Spinal cord (tissue), 10 donors: ENCODE results near the gene DAB2. TPM values are rescaled to one million over a fixed set of nuclear protein-coding genes. Genes with fewer than 3 reads are reported as not detected.

Experiments
- DNase-seq, 6 donors: peaks; one replicate each; pipeline versions ENCODE4 v3.0.0 to v3.0.0-alpha.2; 2013 to 2015; ENCODE audit warnings: low spot score in 6 of 6, low read depth in 4 of 6
- H3K27ac ChIP-seq: one replicate; pipeline ENCODE4 v1.5.1; 2013; ENCODE audit warnings: low read depth, low read length, control low read depth
- H3K27me3 ChIP-seq: one replicate; pipeline ENCODE4 v1.6.1; 2013; ENCODE audit warnings: low read length; ENCODE audit not compliant: control insufficient read depth, insufficient read depth
- H3K36me3 ChIP-seq: one replicate; pipeline ENCODE4 v1.6.1; 2013; ENCODE audit warnings: low read length; ENCODE audit not compliant: control insufficient read depth, insufficient read depth
- H3K4me1 ChIP-seq: one replicate; pipeline ENCODE4 v1.6.1; 2013; ENCODE audit warnings: low read length; ENCODE audit not compliant: control insufficient read depth, insufficient read depth
- H3K4me3 ChIP-seq: one replicate; pipeline ENCODE4 v1.5.1; 2013; ENCODE audit warnings: low read depth, low read length, control low read depth
- H3K9me3 ChIP-seq: one replicate; pipeline ENCODE4 v1.6.1; 2013; ENCODE audit warnings: low read length; ENCODE audit not compliant: control insufficient read depth, insufficient read depth
- WGBS: methylation state at CpG from one replicate; pipeline ENCODE4 v1.1.5; 2013; ENCODE audit warnings: missing lambda C conversion rate; ENCODE audit not compliant: insufficient coverage; 5-methylcytosine and 5-hydroxymethylcytosine counted together
- polyA plus RNA-seq, 2 donors: library from polyadenylated mRNA; unstranded; fragments of 120-200 nt; gene quantifications; one replicate each; pipeline ENCODE4 v1.2.1, GENCODE V29; 2013; ENCODE audit not compliant: insufficient read length in 2 of 2
- total RNA-seq, 2 donors: library from RNA; depleted of rRNA in 1 of 2; stranded (reverse); fragments of 120-200 nt in 1 of 2; fragments of >200 nt in 1 of 2; gene quantifications; one replicate each; pipeline versions ENCODE4 v1.2.3 to v1.2.4, GENCODE V29; 2013 to 2014
- donor health status: healthy.

The DAB2 gene
- total and polyA plus RNA-seq, 4 donors = 21.5 to 98.7 (median 49.8) TPM

DNA sequence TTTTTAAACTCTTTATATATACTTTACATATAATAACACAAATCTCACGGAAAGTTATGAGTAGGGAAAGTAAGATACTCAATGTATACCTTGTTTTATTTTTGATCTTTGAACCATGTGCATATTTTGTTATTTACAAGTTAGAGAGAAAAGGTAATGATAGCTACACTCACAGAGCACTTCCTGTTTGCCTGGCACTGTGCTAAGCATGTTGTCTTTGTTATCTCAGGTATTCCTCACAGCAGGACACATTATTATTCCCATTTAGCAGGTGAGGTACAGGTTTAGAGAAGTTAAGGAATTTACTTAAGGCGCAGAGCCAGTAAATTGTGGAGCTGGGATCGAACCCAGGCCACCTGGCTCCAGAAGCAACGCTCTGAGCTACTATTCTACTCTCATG lies 63.5 kb downstream of the DAB2 start:
- H3K27me3 ChIP-seq = no peaks in the 10 kb centered on the region
- 93% methylated on average over 3 of the region's 4 CpGs for WGBS
- no peak overlapping the region for H3K27ac ChIP-seq
- H3K36me3 ChIP-seq = no peaks in the 10 kb centered on the region
- no peak overlapping the region for H3K4me3 ChIP-seq
- no peaks in the 10 kb centered on the region for H3K9me3 ChIP-seq
- DNase-seq = no peak
- H3K4me1 ChIP-seq = no peaks in the 10 kb centered on the region

DNA sequence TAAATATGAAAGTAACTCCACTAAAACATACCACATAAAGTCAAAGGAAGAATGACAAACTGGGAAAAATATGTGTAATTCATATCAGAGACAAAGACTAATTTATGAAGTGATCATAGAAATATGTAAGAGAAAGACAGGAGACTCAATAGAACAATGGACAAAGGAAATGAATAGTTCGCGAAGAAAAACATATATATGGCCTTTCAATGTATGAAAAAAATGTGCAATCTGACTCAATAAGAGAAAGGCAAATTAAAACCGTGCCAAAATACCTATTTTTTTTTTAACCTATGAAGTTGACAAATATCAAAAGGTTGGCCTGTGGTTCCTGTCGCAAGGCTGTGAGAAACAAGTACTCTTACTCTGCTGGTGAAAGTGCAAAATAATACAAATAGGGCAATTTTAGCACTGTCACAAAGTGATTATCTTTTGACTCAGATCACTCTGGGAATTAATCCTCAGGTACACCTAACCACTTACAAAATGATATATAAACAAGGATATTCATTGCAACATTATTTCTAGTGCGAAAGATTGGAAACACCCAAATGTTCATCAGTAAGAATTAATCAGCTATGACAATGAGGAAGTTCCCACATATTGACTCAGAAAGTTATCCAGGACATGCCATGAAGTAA lies 64.2 kb downstream of the DAB2 start:
- Histone ChIP-seq H3K4me3 (no peak overlapping the region), H3K9me3 (no peaks in the 10 kb centered on the region), H3K36me3 (no peaks in the 10 kb centered on the region), H3K27ac (no peak overlapping the region), H3K4me1 (no peaks in the 10 kb centered on the region), H3K27me3 (no peaks in the 10 kb centered on the region)
- DNase-seq = no peak
- no CpG with 5 or more reads among the region's 5 CpGs for WGBS

DNA sequence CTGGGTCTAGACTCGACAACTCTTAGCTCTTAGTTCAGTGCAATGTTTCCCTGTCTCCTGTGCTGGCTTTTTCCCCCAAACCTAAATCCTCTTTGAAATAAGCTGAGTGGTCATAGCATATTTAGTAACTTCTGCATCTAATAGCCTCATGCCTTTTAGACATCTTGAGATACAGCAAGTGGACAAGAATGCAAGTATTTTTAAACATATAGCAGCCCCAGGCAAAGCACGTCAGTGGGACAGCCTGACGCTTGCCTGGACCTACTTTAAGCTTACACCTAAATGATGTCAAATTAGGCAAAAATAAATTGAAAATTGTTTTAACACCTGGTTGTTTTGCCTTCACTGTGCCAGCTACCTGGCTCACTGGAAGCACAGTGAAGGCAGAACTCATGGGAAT lies 68.5 kb downstream of the DAB2 start:
- WGBS = no CpG with 5 or more reads among the region's 3 CpGs
- Histone ChIP-seq H3K4me3 (no peak overlapping the region), H3K9me3 (no peaks in the 10 kb centered on the region), H3K36me3 (no peaks in the 10 kb centered on the region), H3K27ac (no peak overlapping the region), H3K27me3 (no peaks in the 10 kb centered on the region), H3K4me1 (no peaks in the 10 kb centered on the region)
- no peak for DNase-seq

DNA sequence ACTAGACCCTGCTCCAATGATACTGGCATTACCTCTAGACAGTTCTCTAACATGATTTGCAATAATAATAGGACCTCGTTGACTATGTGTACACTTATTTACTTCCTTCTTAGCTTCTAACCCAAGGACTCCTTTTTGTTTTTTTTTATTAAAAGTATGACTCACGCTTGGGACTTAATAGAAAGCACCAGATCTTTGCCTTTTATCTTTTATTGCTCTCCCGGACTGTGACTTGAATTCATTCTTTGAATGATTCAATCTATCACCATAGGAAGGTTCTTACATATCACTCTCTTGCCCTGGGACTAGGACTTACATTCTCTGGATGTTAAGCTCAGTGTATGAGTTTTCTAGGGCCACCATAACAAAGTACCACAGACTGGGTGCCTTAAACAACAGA lies 69.5 kb downstream of the DAB2 start:
- H3K9me3 ChIP-seq = peaks cover 5% of the 10 kb centered on the region
- DNase-seq = no peak
- H3K4me3 ChIP-seq = no peak overlapping the region
- no peaks in the 10 kb centered on the region for H3K27me3 ChIP-seq
- H3K36me3 ChIP-seq = no peaks in the 10 kb centered on the region
- no CpG with 5 or more reads among the region's 3 CpGs for WGBS
- no peak overlapping the region for H3K27ac ChIP-seq
- no peaks in the 10 kb centered on the region for H3K4me1 ChIP-seq

DNA sequence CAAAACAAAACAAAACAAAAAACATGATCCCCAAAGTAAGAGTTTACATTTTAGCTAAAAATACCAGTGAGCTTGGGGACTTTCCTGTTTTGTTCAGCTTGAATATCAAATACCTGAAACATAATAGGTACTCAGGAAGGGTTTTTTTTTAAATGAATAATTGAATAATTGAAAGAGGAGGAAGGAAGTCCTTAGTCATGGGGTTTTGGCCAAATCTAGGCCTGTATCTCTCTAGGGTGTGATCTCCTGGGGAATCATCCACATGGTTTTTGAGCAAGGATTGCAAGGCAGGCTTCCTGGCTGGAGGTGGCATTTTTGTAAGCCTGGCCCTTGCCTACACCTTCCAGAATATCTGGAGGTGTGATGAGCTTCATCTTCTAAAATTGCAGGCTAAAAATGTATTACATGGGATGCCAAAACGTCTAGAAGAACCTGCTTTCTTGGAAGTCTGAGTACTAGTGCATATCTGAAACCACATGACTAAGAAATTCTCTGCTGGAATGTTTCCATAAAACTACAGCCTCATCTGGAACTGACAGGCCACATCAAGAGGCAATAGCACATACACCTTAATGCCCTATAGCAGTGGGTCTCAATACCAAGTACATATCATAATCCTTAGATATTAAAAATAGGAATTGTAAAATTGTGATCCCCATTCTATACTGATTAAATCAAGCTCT lies 70.9 kb downstream of the DAB2 start:
- WGBS = no CpG with 5 or more reads among the region's 1 CpG
- H3K9me3 ChIP-seq = peaks cover 5% of the 10 kb centered on the region
- no peaks in the 10 kb centered on the region for H3K36me3 ChIP-seq
- H3K4me3 ChIP-seq = no peak overlapping the region
- H3K27me3 ChIP-seq = no peaks in the 10 kb centered on the region
- no peak overlapping the region for H3K27ac ChIP-seq
- H3K4me1 ChIP-seq = no peaks in the 10 kb centered on the region
- DNase-seq = no peak

DNA sequence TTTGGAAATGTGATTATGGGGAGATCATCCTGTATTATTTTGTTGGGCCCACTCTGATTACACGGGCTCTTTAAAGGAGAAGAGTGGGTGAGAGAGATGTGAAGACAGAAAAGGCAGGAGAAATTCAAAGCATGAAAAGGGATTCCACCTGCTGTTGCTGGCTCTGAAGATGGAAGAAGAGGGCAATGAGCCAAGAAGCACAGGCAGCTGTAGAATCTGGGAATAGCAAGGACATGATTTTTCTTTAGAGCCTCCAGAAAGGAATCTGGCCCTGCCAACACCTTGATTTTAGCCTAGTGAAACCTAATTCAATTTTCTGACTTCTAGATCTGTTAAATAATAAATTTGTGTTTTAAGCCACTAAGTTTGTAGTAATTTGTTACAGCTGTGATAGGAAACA lies 71.8 kb downstream of the DAB2 start:
- Histone ChIP-seq H3K4me1 (no peaks in the 10 kb centered on the region), H3K36me3 (no peaks in the 10 kb centered on the region), H3K27me3 (no peaks in the 10 kb centered on the region), H3K9me3 (peaks cover 5% of the 10 kb centered on the region), H3K4me3 (no peak overlapping the region), H3K27ac (no peak overlapping the region)
- peak in 5 of 6 donors; percentile 4 to 65 (median 19) for DNase-seq
- WGBS = 50% methylated on average over 1 of the region's 1 CpG

DNA sequence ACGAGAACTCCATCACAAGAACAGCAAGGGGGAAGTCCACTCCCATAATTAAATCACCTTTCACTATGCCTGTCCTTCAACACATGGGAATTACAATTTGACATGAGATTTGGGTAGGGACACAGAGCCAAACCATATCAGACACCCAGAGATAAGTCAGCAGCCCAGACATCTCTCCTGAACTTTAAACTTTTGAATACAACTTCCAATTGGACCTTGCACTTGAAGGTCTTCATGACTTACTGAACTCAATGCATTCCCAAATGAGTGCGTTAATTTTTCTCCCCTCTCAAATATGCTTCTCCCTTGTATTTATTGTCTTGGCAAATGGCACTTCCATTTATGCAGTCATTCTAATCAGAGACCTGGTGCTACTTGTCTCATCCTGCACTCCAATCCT lies 72.6 kb downstream of the DAB2 start:
- H3K4me1 ChIP-seq = no peaks in the 10 kb centered on the region
- no peaks in the 10 kb centered on the region for H3K27me3 ChIP-seq
- peaks cover 5% of the 10 kb centered on the region for H3K9me3 ChIP-seq
- no peaks in the 10 kb centered on the region for H3K36me3 ChIP-seq
- H3K4me3 ChIP-seq = no peak overlapping the region
- no peak overlapping the region for H3K27ac ChIP-seq
- 100% methylated on average over 1 of the region's 2 CpGs for WGBS
- DNase-seq = no peak

DNA sequence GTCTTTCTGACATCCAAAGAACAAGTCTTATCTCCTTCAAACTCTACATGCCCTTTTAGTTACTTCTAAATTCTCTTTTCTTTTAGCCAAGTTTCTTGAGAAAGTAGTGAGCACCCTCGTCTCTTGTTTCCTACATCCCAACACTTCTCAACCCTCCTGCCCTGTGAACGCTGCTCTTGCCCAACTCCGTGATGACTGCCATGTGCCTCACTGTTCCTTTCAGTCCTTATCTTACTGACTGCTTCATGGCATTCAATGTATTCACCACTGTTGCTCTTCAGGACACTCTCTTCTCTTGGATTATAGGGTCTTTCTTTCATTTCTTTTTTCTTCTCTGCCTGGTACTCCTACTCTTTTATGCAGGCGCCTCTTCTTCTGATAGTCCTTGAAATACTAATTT lies 75.3 kb downstream of the DAB2 start:
- H3K27ac ChIP-seq = no peak overlapping the region
- 93% methylated on average over 4 of the region's 4 CpGs for WGBS
- H3K27me3 ChIP-seq = no peaks in the 10 kb centered on the region
- no peaks in the 10 kb centered on the region for H3K4me1 ChIP-seq
- no peak overlapping the region for H3K4me3 ChIP-seq
- DNase-seq = no peak
- peaks cover 5% of the 10 kb centered on the region for H3K9me3 ChIP-seq
- no peaks in the 10 kb centered on the region for H3K36me3 ChIP-seq

DNA sequence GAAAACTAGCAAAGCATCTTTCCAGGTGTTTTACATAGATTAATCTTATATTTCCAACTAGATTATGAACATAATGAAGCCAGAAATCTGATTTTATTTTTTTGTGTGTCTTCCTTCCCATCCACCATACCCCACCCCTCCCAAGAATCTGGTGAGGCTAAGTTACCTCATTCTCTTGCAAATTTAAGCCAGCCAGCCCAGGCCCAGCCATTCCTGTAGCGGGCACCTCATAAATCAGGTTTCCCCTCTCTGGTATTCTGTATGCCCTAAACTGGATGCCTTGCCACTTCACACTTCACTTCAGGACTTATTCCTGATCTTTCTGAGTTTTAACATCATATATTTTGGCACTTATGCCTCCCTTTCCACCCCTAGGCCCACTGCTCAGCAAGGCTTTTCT lies 82.3 kb downstream of the DAB2 start:
- no peaks in the 10 kb centered on the region for H3K9me3 ChIP-seq
- H3K27me3 ChIP-seq = no peaks in the 10 kb centered on the region
- no peak overlapping the region for H3K4me3 ChIP-seq
- WGBS = 100% methylated on average over 1 of the region's 1 CpG
- no peaks in the 10 kb centered on the region for H3K4me1 ChIP-seq
- no peak for DNase-seq
- no peaks in the 10 kb centered on the region for H3K36me3 ChIP-seq
- no peak overlapping the region for H3K27ac ChIP-seq

DNA sequence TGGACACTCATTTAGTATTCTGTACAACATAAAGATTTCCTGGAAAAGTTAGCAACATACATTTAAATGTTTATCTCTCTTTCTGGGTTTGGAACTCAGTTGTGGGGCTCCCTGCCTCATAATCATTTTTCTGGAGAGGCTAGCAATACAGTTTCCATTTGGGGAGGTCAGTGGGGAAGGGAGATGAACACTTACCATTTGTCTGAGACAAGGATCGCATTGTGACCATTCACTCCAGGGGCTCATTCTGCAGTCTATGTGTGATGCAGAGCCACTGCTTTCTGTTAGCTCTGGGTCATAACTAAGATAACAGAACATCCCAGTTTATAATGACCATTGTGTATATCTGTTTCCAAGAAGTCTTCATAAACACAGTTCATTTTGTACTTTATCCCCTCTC lies 82.9 kb downstream of the DAB2 start:
- Histone ChIP-seq H3K27me3 (no peaks in the 10 kb centered on the region), H3K4me3 (no peak overlapping the region), H3K9me3 (no peaks in the 10 kb centered on the region), H3K4me1 (no peaks in the 10 kb centered on the region), H3K36me3 (no peaks in the 10 kb centered on the region), H3K27ac (no peak overlapping the region)
- DNase-seq = peak in 4 of 6 donors; percentile 1 to 36 (median 23)
- 50% methylated on average over 1 of the region's 1 CpG for WGBS
